ENCODE measurements around the gene SERPINB13.
"Not testable (repeated sequence)": the region's sequence is repeated elsewhere in the genome, so short reads cannot be mapped to it uniquely, and the experiment has no call there.

The SERPINB13 gene

DNA sequence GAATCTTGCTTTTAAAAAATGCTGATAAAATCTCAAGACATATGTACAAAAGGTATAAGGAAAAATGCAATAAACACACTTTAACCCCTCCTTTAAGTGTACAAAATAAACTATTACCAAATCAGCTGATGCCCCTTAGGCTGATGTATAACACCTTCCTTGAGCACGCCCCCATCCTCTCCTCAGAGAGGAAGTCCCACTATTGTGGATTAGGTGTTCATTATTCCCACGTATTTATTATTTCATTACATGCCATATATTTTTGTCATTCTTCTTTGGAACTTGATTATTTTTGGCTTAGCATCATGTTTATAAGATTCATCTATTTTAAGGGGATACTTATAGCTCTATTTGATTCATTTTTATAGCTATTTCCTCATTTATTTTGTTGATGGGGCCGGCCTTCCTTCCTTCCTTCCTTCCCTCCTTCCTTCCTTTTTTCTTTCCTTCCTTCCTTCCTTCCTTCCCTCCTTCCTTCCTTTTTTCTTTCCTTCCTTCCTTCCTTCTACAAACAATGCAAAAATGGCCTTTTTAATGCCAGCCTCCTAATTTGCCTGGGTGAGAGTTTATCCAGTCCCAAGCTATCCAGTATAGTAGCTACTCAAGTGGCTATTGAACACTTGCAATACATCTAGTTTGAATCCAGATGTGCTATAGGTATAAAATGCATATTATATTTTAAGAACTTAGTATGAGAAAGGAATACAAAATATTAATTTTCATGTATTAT is 4.0 kb downstream of the SERPINB13 start:
- DNase-seq = no peak

DNA sequence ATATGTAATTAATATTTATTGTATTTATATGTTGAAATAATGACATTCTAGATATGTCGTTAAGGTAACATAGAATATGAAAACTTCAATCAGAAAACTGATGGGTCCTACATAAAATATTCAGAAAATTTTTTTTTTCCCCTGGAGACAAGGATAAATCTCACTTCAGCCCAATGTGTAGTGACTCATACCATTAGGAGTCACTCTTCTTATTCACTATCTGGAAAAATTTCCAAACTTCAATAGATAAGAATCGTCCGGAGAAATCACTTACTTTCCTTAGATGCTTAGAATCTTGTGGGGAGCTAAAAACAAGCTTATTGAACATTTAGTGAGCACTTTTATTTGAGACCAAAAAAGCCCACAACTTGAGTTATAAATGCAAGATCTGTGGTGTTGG is 4.6 kb downstream of the SERPINB13 start:
- no peak for DNase-seq

DNA sequence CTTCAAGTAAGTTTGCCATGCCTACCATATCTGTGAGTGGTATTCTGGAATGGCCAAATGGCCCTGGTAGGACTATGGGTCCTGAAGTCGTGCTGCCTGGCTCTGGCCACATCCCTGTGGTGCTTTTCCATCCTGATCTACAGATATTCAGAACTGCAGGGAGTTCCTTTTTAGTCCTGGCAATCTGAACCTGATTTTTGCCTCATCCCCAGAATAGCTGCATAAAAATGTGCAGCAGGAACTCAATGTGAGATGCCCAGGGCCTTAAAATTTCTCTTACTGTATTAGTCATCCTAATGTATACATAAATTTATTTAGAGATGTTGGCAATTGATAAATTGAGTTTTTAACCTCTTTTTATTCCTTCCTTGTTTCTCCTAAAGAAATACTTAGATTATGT is 5.3 kb downstream of the SERPINB13 start:
- no peak for DNase-seq

DNA sequence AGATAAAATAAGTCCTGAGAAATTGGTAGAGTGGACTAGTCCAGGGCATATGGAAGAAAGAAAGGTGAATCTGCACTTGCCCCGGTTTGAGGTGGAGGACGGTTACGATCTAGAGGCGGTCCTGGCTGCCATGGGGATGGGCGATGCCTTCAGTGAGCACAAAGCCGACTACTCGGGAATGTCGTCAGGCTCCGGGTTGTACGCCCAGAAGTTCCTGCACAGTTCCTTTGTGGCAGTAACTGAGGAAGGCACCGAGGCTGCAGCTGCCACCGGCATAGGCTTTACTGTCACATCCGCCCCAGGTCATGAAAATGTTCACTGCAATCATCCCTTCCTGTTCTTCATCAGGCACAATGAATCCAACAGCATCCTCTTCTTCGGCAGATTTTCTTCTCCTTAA is 9.8 kb downstream of the SERPINB13 start:
- DNase-seq = no peak

DNA sequence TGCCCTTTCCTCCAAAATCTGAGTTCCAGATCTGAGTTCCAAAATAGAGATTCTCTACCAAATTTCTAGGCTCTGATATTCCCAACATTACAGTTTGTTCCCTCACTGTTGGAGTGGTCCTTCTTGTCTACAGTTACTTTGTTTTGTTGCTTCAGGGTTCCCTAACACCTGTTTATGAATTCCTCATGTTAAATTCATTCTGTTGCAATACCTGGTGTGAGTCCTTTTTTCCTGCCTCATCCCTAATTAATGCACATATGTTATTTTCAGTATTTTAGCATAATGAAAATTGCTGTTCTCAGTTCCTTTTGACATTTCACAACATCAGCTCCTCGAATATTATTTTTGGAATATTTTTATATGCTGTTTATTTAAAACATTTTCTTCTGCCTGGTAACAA is 16.2 kb downstream of the SERPINB13 start:
- DNase-seq = no peak

DNA sequence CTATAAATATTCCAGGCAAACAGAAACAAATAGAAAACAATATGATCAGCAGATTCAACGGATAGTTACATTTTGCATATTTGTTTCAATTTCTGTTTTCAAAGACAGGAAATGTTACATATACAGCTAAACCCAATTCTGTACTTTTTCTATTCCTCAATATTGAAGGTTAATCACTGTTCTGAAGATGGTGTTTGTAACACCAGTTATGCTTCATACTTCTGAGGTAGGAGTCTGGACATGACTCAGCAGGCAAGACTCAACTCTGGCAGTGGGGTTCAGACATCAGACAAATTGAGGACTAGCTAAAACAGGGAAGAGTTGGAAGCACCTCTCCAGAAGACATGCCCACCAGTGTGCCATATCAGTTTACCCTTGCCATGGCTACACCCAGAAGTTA is 16.6 kb downstream of the SERPINB13 start:
- no peak for DNase-seq

DNA sequence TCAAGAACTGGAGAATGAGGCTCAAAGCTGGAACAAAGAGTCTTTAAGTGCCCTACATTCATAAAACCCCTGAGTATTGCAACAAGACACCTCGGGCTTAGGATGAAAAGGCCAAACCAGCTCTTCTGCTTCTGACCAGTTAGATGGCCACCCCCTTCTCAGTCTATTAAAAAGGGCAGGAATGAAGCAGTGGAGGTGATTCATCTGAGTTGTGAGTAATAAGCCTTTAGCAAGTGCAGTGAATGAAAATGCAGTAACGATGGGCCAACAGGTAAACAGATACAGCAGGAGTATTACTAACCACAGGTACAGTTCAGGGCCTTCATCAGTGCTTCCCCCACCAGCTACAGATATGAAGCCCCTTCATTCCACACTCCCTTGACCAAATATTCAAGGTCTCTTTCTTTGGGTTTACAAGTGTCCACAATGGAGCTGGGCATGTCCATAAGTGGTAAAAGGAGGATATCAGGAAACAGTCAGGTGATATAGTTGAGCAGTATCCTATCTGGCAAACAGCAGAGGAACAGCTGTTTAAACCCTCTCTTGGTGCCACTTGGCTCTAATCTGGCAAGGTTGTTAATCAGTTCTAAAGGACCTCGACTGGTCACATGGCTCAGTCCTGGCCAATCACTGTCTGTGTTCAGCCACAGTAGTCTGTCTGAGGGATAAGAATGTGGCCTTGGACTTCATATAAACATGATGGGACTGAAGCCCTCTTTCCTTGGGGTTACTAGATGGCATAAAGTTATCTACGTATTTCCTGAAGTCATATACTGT is 17.8 kb downstream of the SERPINB13 start:
- DNase-seq = no peak

DNA sequence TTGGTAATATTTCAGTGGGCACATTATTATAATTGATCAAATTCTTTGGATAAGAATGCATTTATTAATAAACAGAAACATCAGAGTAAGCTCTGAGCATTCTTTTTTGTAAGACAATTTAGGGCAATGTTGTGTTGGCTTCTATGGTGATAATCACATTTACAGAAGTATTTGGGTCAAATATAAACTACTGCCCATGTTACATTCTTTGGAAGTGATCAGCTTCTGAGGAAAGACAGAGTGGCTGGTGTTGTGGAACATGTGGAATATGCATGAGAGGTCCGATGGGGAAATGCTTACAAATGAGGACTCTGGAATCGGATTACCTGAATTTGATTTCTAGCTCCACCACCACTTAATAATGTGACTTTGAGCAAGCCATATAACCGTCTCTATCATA is 19.4 kb downstream of the SERPINB13 start:
- no peak for DNase-seq

DNA sequence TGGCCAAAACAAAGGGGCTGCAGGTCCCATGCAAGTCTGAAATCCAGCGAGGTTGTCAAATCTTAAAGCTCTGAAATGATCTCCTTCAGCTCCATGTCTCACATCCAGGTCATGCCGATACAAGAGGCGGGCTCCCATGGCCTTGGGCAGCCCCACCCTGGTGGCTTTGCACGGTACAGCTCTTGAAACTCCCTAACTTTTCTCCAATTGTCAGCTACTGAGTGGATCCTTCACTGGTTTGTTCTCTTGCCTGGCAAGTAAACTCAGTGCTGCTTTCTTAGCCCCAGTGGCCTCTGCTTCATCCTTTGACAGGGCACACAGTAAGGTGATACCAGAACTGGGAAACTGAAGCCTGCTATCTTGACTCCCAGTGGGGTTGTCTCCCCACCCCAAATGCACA is 26.3 kb downstream of the SERPINB13 start:
- DNase-seq = no peak

DNA sequence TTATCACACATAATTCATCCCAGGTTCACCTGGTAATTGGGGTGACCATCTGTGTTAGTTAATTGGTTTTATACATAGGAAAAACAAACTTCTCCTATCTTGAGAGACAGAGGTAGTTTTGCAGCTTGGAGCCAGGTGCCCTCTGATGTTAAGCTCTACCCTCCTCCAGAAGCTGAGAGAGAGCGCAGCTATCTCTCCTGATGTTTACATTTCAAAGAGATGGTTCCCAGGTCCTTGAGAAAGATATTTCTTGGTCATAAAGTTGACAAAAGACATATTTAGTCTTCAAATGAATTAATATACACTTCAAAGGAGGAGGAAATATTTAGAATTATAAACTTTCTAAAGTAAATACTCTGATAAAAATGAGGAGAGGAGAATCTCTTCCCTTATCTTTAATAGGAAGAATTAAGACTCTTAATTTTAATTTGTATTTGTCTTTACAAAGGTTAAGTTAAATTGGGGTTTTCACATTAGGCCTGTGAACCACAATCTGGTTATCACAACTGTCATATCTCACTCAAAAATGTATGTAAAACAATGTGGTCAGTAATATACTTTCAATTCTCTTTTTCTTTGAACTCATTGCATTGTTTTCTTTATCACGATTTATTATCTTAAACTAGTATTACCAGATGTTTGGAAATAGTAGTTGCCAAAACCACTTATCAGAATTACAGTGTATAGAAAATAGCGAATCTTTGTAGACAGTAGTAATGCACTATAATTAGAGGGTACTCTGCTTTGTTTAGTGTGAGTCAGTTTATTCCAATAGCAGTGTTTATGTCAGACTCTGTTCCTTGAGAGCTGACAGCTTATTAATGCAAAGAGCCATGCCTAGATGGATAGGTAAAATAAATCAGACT is 30.1 kb downstream of the SERPINB13 start:
- no peak for DNase-seq

DNA sequence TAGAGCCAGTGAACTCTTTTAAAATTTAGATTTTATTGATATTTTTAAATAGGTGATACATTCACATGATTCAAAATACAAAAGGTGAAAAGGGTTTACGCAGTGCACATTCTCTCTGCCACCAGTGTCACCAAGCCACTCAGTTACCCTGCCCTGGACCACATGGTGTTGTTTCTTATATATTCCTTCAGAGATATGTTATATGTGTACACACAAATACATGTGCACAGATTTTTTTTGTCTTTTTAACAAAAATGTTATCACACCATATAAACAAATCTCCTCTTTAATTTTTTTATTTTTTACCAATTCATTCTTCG is 30.7 kb downstream of the SERPINB13 start:
- no peak for DNase-seq

DNA sequence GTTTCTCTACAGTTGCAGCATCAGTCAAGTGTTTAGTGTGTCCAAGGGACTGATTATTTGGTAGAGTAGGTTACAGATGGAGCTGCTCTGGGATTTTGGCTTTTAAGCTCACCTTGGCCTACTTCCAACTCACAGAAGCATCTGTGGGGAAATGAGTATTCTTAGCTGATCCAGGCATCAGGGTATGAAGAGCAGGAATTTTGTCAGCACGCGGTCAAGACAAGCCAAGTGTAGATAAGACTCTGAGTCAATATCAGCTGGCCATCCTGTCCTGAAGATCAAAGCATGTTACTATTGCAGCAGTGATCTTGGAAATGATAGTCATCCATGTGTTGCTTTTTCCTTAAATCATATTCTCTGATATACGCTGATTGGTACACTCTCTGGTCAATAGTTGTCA is 32.5 kb downstream of the SERPINB13 start:
- no peak for DNase-seq

DNA sequence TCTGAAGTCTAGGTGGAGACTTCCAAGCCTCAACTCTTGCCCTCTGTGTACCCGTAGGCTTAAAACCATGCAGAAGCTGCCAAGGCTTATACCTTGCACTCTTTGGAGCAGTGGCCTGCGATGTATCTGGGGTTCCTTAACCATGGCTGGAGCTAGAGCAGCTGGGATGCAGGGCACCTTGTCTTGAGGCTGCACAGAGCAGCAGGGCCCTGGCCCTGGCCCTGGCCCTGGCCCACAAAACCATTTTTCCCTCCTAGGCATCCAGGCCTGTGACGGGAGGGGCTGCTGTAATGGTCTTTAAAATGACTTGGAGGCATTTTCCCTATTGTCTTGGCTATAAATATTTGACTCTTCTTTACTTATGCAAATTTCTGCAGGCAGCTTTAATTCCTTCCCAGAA is 37.7 kb downstream of the SERPINB13 start:
- DNase-seq = no peak

DNA sequence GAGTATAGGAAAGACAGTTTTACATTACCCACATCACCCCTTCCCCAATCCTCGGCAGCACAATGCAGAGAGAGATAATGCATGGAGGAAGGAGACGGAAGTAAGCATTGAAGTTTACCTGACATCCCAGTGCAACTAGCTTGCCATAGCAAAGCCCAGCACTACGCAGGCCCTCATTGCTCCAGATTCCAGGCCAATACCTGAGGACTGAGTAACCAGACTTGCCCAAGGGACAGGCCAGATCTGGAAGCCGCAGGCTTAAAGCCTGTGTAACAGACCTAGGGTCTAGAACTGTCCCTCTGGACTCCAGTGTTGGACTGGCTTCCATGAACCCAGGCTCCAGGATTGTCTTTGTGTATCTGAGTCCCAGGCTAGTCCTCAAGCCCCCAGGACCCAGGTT is 39.3 kb downstream of the SERPINB13 start:
- DNase-seq = no peak

DNA sequence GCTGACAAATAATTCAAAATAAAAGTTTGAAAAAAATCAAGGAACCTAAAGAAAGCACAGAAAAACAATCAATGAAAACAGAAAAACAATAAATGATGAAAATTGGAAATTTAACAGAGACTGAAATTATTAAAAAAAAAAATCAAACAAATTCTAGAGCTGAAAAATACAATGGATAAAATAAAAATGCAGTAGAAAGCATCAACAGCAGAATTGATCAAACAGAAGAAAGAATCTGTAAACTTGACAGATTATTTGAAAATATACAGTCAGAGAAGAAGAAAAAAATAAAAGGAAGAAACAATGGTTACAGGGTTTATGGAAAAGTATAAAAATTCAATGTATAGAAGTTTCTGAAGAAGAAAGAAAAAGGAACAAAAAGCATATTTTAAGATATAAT is 40.7 kb downstream of the SERPINB13 start:
- no peak for DNase-seq

DNA sequence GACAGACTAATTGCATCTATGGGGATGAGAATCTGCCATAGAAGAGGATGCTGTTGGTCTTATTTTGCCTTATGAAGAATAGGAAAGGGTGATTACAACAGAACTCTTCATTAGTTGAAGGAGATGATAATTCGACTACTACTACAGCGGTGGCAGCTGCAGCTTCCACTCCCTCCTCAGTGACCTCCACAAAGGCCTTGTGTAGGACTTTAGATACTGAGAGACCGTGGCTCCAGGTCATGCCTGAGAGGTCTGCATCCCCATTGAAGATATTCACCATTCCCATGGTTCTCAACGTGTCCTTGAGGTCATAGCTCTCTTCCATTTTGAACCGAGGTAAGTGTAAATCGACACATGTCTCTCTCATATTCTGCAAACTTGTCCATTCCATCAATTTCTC is 50.6 kb downstream of the SERPINB13 start:
- no peak for DNase-seq

DNA sequence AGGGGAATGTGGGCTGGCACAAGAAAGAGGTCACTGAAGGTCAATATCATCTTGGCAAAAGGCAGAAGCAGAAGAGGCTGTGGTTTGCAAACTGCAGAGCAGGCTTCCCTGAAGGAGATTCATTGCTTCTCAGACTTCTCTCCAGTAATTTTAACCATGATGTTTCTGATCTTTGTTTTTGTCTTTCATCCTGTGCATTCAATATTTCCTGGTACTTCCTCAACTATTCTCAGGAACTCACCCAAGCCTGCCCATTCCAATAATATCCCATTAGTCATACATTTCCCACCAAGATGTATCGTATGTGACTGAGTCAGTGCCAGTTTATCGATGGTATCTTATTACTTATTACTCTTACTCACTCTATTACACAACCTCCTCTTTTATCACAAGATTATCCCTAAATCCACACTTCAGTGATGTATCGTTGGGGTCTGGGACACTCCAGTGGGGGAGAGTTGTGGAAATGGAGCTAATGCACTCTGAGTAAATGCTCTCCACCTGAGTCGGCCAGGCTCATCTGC is 54.1 kb downstream of the SERPINB13 start:
- not testable (repeated sequence) for DNase-seq

DNA sequence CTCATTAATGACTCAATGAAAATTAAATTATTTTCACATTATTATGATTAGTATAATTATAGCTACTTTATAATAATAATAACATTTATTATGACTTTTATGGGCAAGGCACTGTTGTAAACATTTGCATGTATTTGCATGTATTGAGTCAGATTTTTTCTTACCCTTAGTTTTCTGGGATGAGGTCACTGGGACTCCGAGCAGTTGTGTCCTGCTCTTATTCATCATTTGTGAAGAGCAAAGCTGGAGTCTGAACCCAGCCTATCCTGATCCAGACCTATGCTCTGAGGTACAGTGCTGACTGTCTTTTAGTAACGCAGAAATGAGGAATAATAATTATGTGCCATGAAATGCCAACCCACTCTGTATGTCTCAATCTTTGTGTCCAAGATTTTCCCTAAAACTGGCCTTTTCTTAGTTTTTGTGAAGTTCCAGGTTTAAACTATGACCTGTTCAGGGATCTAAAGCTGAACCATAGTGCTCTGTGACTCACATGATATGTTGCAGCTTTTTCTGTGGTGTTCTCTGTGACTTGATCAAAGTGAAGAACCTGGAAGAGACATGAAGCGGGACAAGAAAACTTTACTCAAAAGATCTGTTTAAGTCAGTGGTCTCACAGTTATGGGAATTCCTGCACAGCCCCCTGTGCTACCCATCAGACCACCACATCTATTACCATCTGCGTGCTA is 55.7 kb downstream of the SERPINB13 start:
- DNase-seq = not testable (repeated sequence)

DNA sequence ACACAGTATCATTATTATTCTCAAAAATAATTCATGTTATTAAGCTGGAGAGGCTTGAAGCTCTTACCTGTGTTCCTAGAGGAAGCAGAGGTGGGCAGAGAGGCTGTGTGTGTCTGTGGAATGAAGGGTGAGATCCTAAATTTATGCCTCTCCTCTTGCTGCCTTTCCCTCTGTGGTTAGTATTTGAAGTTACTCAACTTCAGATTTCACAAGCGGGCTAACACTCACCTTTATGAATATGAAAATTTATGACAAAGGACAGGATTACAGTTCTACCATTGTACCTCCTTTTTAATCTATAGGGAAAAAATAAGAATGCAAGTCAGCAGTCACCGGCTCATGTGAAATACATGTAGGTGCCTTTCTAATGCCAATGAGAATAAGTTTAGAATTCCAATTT is 57.0 kb downstream of the SERPINB13 start, which contains the start of gene SERPINB4:
TSS of gene SERPINB4 (minus strand) at position 115 of the 400 bp plus-strand sequence. CDS start 679 bp downstream, outside the sequence.
- DNase-seq = not testable (repeated sequence)

DNA sequence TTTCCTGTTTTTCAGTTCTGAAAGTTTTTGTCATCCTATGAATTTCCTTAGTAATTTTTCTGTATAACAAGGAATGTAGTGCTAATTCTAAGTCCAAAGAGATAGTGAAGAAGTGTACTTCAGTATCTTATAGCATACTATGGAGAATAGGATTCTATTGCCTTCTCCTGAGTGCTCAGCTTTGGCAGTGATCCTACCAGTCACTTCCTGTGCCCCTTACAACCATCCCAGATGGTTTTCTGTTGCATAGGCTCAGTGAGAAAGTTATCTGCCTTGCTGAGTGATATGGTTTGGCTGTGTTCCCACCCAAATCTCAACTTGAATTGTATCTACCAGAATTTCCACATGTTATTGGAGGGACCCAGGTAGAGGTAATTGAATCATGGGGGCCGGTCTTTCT is 57.6 kb downstream of the SERPINB13 start:
- DNase-seq = not testable (repeated sequence)

DNA sequence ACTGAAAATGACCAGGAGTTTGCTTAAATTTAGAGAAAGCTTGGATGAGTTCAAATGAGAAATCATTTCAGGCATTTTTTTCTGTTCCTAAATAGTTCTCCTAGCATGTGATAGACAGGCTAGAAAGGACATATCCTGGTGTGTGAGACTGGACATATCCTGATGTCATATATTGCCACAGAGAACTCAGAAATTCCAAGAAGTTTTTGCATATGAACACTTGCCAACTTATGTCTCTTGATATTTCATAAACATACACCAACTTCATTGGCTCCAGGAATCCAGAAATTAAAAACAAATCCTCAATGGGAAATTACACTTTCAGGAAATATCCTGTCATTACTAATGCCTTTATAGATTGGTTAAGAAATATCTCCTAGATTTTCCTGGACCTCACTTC is 59.8 kb downstream of the SERPINB13 start:
- DNase-seq = no peak

DNA sequence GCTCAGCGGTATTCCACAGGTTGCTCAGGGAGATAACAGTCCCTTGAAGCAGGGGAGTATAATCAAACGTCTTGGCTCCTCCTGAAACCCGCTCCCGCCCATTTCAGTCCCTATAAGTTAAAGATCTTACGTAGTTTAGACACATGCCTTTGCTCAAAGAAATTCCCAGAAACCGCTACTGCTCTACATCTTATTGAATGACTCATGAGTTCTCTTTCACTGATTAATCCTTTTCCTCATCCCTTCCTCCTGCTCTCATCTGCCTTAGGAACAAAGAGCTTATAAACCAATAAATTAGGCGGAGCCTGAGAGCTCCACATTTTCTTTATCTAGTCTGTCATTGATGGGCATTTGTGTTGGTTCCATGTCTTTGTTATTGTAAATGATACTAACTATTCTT is 61.1 kb downstream of the SERPINB13 start:
- no peak for DNase-seq

All from CD4-positive, alpha-beta T cell treated with Interleukin-17A for 4 hours (primary cell).